Measurements from ENCODE around the gene CDV3.
"Not testable (repeated sequence)": the region's sequence is repeated elsewhere in the genome, so short reads cannot be mapped to it uniquely, and the experiment has no call there.

Gene CDV3

GRCh38 chr3:133548090-133548489 lies 25.4 kb upstream of the CDV3 start:
- no peak overlapping the region for H3K4me3 ChIP-seq (ENCODE audit: low read length)
- TF ChIP-seq CTCF (conservative IDR thresholded peaks at IDR 0.05; ENCODE audit: low read depth, low read length) = no peak
- DNase-seq (ENCODE audit: low read depth) = no peak

GRCh38 chr3:133549565-133549964 lies 23.9 kb upstream of the CDV3 start:
- TF ChIP-seq CTCF (conservative IDR thresholded peaks at IDR 0.05; ENCODE audit: low read depth, low read length) = no peak
- H3K4me3 ChIP-seq (ENCODE audit: low read length) = no peak overlapping the region
- no peak for DNase-seq (ENCODE audit: low read depth)

GRCh38 chr3:133551589-133551988 lies 21.9 kb upstream of the CDV3 start:
- not testable (repeated sequence) for H3K4me3 ChIP-seq (ENCODE audit: low read length); DNase-seq (ENCODE audit: low read depth)

- no peak for DNase-seq (ENCODE audit: low read depth)
- no peak overlapping the region for H3K4me3 ChIP-seq (ENCODE audit: low read length)
- no peak for TF ChIP-seq CTCF (conservative IDR thresholded peaks at IDR 0.05; ENCODE audit: low read depth, low read length)
These were observed 11.8 kb upstream of the CDV3 start for GRCh38 chr3:133561679-133562078.

- H3K4me3 ChIP-seq (ENCODE audit: low read length) = no peak overlapping the region
- TF ChIP-seq CTCF (conservative IDR thresholded peaks at IDR 0.05; ENCODE audit: low read depth, low read length) = no peak
- no peak for DNase-seq (ENCODE audit: low read depth)
These were observed 11.1 kb upstream of the CDV3 start for GRCh38 chr3:133562376-133562775.

- no peak for DNase-seq (ENCODE audit: low read depth)
- no peak overlapping the region for H3K4me3 ChIP-seq (ENCODE audit: low read length)
These were observed 10.3 kb upstream of the CDV3 start for GRCh38 chr3:133563186-133563591.

GRCh38 chr3:133563816-133564215 lies 9.7 kb upstream of the CDV3 start:
- H3K4me3 ChIP-seq (ENCODE audit: low read length) = no peak overlapping the region
- TF ChIP-seq CTCF (conservative IDR thresholded peaks at IDR 0.05; ENCODE audit: low read depth, low read length) = no peak
- DNase-seq (ENCODE audit: low read depth) = no peak

More at GRCh38 chr3:133563186-133563591, 10.3 kb upstream of the CDV3 start:
- TF ChIP-seq CTCF (conservative IDR thresholded peaks at IDR 0.05; ENCODE audit: low read depth, low read length) = no peak

Data from retinal pigment epithelial cell (primary cell).